Loucy (cell line): ENCODE data around the gene PRKCZ.
A peak's percentile ranks its signal among the peaks of the same experiment; 100 is the strongest.

Experiments used
- H2AFZ ChIP-seq: fragments of 200-600 bp; sonication (generic); 2 replicates; pipeline ENCODE4 v1.6.0; 2016; ENCODE audit warnings: antibody characterized with exemption, mild to moderate bottlenecking, low read length, moderate library complexity
- H3F3A ChIP-seq: fragments of 200-600 bp; 2 replicates; pipeline ENCODE4 v1.6.0; 2016; ENCODE audit warnings: antibody characterized with exemption, low read depth, mild to moderate bottlenecking
- H3K27me3 ChIP-seq: fragments of 200-600 bp; sonication (generic); 2 replicates; pipeline ENCODE4 v1.6.1; 2014; ENCODE audit warnings: low read length, mild to moderate bottlenecking; ENCODE audit not compliant: insufficient read depth, poor library complexity, severe bottlenecking
- H3K36me3 ChIP-seq: fragments of 200-600 bp; sonication (generic); 2 replicates; pipeline ENCODE4 v1.6.1; 2016; ENCODE audit warnings: low read length; ENCODE audit not compliant: insufficient read depth
- H3K4me1 ChIP-seq: fragments of 200-600 bp; sonication (generic); 2 replicates; pipeline ENCODE4 v1.5.1; 2014; ENCODE audit warnings: low read length, mild to moderate bottlenecking; ENCODE audit not compliant: insufficient read depth, poor library complexity, severe bottlenecking
- H3K4me2 ChIP-seq: fragments of 200-600 bp; sonication (generic); 2 replicates; pipeline ENCODE4 v1.6.0; 2014; ENCODE audit warnings: antibody characterized with exemption, low read length, low read depth, mild to moderate bottlenecking; ENCODE audit not compliant: poor library complexity, severe bottlenecking
- H3K4me3 ChIP-seq: fragments of 200-600 bp; sonication (generic); 2 replicates; pipeline ENCODE4 v1.5.1; 2014; ENCODE audit warnings: low read length, mild to moderate bottlenecking, mixed read lengths; ENCODE audit not compliant: poor library complexity, severe bottlenecking
- H3K79me2 ChIP-seq: fragments of 200-600 bp; sonication (generic); 2 replicates; pipeline ENCODE4 v1.6.1; 2014; ENCODE audit warnings: low read length; ENCODE audit not compliant: insufficient read depth
- H3K9ac ChIP-seq: fragments of 200-600 bp; sonication (generic); 2 replicates; pipeline ENCODE4 v1.6.0; 2014; ENCODE audit warnings: mild to moderate bottlenecking, low read depth, low read length, moderate library complexity; ENCODE audit not compliant: poor library complexity, severe bottlenecking
- H3K9me2 ChIP-seq: fragments of 200-600 bp; sonication (generic); replicated peaks from 2 replicates; pipeline ENCODE4 v1.6.1; 2016; ENCODE audit warnings: low read depth, low read length, mixed read lengths
- H3K9me3 ChIP-seq: fragments of 200-600 bp; sonication (generic); 2 replicates; pipeline ENCODE4 v1.6.1; 2014; ENCODE audit warnings: mild to moderate bottlenecking, antibody characterized with exemption, low read length, low read depth; ENCODE audit not compliant: insufficient read depth
- H4K20me1 ChIP-seq: fragments of 200-600 bp; sonication (generic); 2 replicates; pipeline ENCODE4 v1.6.0; 2014; ENCODE audit warnings: antibody characterized with exemption, low read length, mild to moderate bottlenecking; ENCODE audit not compliant: insufficient read depth, poor library complexity, severe bottlenecking
- EZH2phosphoT487 ChIP-seq: fragments of 200-600 bp; IDR thresholded peaks from 2 replicates; pipeline ENCODE4 v1.6.1; 2018; ENCODE audit warnings: antibody characterized with exemption, mild to moderate bottlenecking, moderate library complexity, borderline replicate concordance
- TF ChIP-seq, protein P1 (sequence below): fragments of 200-600 bp; sonication (generic); conservative IDR thresholded peaks from 2 replicates; pipeline ENCODE4 v1.5.1; 2014; ENCODE audit warnings: mild to moderate bottlenecking, antibody characterized with exemption, low read length

Gene PRKCZ

DNA sequence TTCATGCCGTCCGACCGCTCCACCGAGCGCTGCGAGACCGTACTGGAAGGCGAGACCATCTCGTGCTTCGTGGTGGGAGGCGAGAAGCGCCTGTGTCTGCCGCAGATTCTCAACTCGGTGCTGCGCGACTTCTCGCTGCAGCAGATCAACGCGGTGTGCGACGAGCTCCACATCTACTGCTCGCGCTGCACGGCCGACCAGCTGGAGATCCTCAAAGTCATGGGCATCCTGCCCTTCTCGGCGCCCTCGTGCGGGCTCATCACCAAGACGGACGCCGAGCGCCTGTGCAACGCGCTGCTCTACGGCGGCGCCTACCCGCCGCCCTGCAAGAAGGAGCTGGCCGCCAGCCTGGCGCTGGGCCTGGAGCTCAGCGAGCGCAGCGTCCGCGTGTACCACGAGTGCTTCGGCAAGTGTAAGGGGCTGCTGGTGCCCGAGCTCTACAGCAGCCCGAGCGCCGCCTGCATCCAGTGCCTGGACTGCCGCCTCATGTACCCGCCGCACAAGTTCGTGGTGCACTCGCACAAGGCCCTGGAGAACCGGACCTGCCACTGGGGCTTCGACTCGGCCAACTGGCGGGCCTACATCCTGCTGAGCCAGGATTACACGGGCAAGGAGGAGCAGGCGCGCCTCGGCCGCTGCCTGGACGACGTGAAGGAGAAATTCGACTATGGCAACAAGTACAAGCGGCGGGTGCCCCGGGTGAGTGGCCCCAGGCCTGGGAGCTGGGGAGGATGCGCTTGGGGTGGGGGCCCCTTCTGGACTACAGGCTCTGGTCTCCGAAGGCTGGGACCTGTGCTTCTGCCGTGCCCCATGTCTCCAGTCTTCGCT, 179.0 kb downstream of the PRKCZ start:
- Histone ChIP-seq H3K79me2 (peaks cover 56% of the 10 kb centered on the region), H3F3A (no peaks in the 10 kb centered on the region), H3K9me2 (no peaks in the 10 kb centered on the region), H3K9me3 (no peaks in the 10 kb centered on the region), H2AFZ (no peak overlapping the region), H3K27me3 (no peaks in the 10 kb centered on the region), H4K20me1 (peaks cover 48% of the 10 kb centered on the region), H3K4me3 (peak overlapping the region; percentile 71), H3K4me1 (peaks cover 46% of the 10 kb centered on the region), H3K36me3 (no peaks in the 10 kb centered on the region), H3K4me2 (peak overlapping the region; percentile 77), H3K9ac (peak overlapping the region; percentile 70)
- TF ChIP-seq EZH2phosphoT487 = no peak
- TF ChIP-seq, protein P1, sequence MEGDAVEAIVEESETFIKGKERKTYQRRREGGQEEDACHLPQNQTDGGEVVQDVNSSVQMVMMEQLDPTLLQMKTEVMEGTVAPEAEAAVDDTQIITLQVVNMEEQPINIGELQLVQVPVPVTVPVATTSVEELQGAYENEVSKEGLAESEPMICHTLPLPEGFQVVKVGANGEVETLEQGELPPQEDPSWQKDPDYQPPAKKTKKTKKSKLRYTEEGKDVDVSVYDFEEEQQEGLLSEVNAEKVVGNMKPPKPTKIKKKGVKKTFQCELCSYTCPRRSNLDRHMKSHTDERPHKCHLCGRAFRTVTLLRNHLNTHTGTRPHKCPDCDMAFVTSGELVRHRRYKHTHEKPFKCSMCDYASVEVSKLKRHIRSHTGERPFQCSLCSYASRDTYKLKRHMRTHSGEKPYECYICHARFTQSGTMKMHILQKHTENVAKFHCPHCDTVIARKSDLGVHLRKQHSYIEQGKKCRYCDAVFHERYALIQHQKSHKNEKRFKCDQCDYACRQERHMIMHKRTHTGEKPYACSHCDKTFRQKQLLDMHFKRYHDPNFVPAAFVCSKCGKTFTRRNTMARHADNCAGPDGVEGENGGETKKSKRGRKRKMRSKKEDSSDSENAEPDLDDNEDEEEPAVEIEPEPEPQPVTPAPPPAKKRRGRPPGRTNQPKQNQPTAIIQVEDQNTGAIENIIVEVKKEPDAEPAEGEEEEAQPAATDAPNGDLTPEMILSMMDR = 0 out of 2 replicates have a peak, but pooled peaks have one; percentile 17

DNA sequence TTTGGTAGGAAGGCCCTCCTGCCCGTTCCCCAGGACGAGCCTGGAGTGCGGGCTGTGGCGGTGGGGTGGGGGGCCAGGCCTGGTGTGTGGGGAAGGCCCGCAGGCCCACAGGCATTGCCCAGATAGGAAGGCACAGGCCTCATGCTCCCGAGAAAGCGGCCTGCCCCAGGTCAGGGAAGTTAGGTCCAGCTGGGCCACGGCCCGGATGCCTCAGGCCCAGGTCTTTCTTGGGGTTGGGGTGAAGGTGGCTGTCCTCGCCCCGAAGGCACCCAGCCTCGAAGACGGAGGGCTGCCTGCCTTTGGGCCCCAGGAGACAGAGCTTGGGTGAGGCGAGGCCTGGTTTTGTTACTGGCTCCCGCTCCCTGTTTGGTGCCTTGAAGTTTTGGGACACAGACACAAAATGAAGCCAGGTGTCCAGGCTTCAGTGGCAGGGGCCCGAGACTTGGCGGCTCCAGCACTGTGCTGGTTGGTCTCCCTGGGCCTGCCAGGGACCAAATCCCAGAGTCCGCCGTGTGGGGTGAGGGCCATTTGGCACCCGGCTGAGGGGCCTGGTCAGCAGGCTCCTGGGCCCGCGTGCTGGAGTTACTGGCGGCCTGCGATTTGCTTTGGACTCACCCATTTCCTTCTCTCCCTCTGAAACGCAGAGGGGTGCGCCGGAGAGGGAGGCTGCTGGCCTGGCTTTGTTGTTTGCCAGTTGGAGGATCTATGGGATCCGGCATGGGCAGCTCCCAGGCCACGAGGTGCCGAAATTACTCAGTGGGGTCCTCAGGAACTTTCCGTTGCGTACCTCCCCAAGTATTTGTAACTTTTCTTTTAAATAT, 179.9 kb downstream of the PRKCZ start:
- H2AFZ ChIP-seq = no peak overlapping the region
- peak overlapping the region; percentile 70 for H3K9ac ChIP-seq
- no peaks in the 10 kb centered on the region for H3K9me3 ChIP-seq
- no peaks in the 10 kb centered on the region for H3K36me3 ChIP-seq
- no peaks in the 10 kb centered on the region for H3K27me3 ChIP-seq
- H3K4me3 ChIP-seq = peak overlapping the region; percentile 71
- TF ChIP-seq EZH2phosphoT487 = no peak
- TF ChIP-seq, protein P1 = no peak
- no peaks in the 10 kb centered on the region for H3K9me2 ChIP-seq
- peaks cover 64% of the 10 kb centered on the region for H3K79me2 ChIP-seq
- H3K4me1 ChIP-seq = peaks cover 53% of the 10 kb centered on the region
- peaks cover 54% of the 10 kb centered on the region for H4K20me1 ChIP-seq
- H3K4me2 ChIP-seq = peak overlapping the region; percentile 77
- no peaks in the 10 kb centered on the region for H3F3A ChIP-seq

DNA sequence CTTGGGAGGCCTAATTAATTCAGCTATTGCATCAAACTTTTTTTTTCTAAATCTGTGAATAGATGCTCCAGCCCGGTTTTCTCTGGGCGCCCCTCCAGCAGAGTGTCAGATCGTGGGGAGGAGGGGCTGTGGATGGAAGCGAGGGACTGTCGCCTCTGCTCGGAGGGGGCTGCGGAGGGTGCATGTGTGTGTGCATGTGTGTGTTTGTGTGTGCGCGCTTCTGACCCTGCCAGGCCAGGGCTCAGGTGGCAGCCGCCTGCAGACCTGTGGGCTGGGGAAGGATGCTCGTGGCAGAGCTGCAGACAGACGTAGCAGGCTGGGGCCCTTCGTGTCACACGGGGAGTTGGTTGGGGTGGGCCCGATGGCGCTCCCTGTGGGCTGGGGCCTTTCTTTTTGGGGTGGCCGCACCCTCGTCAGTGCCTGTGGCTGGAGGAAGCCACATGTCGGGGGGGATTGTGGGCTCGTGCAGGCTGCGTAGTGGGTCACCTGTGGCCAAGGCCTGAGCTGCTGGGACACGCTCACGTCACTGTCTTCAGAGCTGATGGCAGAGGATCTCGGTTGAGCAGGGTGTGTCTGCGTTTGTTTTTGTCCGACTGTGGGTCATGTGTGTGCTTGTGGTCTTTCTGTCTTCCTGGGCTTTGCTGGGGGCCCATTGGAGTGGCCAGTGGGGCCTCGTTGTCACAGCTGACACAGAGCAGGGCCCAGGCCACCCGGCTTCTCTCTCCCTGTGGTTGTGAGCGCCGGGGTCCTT, 180.7 kb downstream of the PRKCZ start:
- Histone ChIP-seq H3K79me2 (peaks cover 73% of the 10 kb centered on the region), H3K9me3 (no peaks in the 10 kb centered on the region), H3K27me3 (no peaks in the 10 kb centered on the region), H3K36me3 (no peaks in the 10 kb centered on the region), H3K4me3 (peak overlapping the region; percentile 71), H3K4me1 (peaks cover 62% of the 10 kb centered on the region), H3K9ac (peak overlapping the region; percentile 70), H2AFZ (no peak overlapping the region), H4K20me1 (peaks cover 62% of the 10 kb centered on the region), H3K9me2 (no peaks in the 10 kb centered on the region), H3K4me2 (peak overlapping the region; percentile 77), H3F3A (no peaks in the 10 kb centered on the region)
- TF ChIP-seq EZH2phosphoT487 = no peak
- TF ChIP-seq, protein P1 = no peak
